HG02970 (cell line): ENCODE results near the gene ADAM33.

Source experiments
- ATAC-seq: cut with Tn5 transposase; IDR thresholded peaks from one replicate; pipeline ENCODE4 v1.9.1; 2021; ENCODE audit warnings: mild to moderate bottlenecking, moderate library complexity, moderate number of reproducible peaks; ENCODE audit not compliant: unreplicated experiment, low FRiP score

Gene ADAM33

DNA sequence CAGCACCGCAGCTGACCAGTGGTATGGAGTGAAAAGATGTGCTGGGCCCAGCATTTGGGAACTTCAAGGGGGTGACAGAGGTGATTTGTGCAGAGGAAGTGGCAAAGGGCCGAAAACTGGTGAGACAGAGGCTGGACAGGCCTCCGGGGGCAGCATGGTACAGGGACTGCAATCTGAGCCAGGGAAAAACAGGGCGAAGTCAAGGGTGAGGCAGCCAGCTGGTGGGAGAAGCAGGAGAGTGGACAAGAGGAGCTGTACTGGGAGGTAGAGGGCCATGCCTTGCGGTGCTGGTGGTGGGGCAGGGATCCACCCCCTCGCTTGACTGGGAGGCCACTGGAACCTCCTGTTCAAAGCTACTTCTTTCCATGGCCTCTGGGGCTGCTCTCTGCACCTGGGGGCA is 11.3 kb downstream of the ADAM33 start:
- ATAC-seq = no peak

GRCh38 chr20:3669710-3670367 is 12.0 kb downstream of the ADAM33 start:
- no peak for ATAC-seq

DNA sequence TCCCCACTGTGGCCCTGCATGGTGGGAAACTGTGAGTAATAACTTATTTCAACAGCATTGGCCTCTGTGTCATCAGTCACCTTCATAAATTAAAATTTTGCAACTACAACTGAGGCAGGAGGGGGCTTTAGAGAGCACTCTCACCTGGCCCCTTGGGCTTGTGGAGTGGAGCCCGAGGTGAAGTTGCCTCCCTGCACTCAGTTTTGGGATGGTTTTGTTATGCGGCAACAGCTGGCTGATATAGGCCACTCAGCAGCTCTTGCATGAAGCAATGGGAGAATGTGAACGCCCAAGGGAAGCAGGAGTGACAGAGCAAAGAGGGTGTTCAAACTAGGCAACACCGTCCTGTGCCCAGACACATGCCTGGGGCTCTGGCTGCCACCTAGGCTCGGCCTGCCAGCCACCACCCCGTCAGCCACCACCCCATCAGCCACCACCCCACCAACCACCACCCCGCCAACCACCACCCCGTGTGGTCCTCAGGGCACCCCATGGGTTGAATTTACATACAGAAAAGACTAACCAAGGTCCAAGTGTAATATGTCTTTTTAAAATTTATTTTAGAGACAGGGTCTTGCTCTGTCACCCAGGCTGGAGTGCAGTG is 14.3 kb downstream of the ADAM33 start:
- no peak for ATAC-seq

- no peak for ATAC-seq
These were observed 18.0 kb downstream of the ADAM33 start for GRCh38 chr20:3663858-3664257.

GRCh38 chr20:3663031-3663701 is 18.6 kb downstream of the ADAM33 start, which contains the start of gene GFRA4:
Gene GFRA4 (minus strand): TSS chr20:3663399. CDS start chr20:3663399, 0 bp downstream.
- no peak for ATAC-seq

- ATAC-seq = no peak
These were observed 19.8 kb downstream of the ADAM33 start for GRCh38 chr20:3661814-3662665.

DNA sequence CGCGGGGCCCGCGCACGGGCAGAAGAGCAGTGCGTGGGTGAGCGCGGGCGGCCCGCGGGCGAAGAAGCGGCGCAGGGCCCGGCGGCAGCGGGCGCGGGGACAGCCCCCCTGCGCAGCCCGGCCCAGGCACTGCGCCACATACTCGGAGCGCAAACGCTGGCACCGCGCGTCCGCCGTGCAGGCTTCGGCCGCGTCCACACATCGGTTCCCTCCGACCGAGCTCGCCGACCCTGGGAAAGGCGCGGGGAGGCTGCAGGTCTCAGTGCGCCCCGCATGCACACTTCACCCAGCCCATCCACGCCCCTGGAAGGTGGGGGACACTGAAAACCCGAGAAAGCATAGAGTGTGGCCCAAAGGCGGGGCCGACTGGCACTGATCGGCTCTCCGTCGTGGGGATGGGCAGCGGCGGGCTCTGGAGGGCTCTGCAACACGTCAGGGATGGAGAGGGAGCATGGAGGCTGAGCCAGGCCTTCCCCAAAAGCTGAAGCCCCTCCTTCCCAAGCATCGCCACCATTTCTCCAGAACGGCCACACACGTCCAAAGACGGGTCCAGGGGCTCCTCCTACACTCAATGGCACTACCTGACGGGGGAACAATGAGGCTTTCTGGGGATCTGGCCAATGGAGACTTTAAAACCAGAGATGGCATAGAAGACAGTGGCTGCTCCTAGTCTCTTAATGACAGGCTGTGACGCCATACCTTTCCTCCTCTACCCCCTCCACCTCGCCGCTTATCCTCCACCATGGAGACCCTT is 20.6 kb downstream of the ADAM33 start:
- ATAC-seq = no peak

DNA sequence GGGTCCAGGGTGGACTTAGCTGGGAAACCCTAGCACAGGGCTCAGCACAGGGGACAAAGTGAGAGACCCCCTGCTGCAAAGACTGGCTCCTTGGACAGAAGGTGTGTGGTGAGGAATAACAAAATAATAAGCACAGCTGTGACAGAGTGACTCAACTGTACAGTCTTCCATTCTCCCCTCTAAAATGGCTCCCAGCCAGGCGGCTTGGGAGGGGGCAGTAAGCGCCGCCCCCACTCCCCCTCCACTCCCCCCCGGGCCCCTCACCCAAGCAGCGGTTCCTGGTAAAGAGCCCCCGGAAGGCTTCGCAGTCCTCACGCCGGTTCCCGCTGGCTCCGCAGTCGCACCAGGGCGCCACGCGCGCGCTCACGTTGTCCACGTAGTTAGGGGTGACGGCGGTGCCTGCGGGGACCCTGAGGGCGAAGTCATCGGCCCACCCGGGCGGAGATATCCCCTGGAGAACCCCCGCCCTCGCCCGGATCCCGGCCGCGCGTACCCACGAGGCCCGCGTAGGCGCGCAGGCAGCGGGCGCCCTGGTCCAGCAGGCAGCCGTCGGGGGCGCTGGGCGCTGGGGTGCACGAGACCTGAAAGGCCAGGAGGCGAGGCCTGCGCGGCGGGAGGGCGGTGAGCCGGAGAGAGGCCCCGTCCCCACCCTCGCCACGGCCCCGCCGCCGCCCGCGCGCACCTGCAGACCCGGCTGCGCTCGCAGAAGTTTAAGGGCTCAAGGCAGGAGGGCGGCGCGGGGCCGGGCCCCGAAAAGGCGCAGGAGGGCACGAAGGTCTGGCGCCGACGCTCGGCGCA is 21.3 kb downstream of the ADAM33 start:
- no peak for ATAC-seq

DNA sequence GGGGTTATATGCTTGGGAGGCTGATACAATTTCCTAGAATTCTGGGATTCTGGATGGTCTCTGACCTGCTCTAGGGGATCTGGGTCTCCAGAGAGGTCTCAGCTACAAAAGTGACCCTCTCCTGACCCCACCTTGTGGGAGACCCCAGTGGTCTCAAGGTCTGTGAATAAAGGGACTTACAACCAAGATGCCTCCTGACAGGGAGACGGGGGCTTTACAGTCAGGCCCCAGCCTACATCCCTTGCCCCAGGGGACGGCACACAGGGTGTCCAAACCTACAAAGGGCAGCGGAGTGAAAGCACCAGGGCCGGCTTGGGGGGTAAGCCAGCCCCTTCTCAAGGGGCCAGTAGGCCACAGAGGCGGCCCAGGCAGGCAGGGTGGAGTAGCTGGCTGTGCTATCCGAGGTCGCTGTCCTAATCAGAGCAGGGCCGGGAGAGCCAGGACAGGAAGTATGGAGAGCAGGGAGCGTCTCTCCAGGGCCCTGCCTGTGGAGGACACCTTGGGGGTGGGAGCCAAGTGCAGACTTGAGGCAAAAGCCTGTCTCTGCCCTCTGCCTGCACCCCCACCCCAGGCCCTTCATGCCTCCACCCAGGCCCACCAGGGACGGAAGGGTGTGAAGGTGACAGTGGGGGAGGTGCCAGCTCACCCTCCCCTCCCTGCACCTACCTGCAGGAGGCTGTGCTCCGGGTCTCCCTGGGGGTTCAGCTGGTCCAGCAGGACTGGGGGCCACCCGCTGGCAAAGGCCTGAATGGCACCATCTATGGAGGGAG is 22.1 kb downstream of the ADAM33 start:
- ATAC-seq = no peak

- ATAC-seq = peak; percentile 56
These were observed 22.9 kb downstream of the ADAM33 start for GRCh38 chr20:3658716-3659491.

- ATAC-seq = no peak
These were observed 23.6 kb downstream of the ADAM33 start for GRCh38 chr20:3658019-3658715.

GRCh38 chr20:3655131-3655405 is 26.7 kb downstream of the ADAM33 start:
- no peak for ATAC-seq

DNA sequence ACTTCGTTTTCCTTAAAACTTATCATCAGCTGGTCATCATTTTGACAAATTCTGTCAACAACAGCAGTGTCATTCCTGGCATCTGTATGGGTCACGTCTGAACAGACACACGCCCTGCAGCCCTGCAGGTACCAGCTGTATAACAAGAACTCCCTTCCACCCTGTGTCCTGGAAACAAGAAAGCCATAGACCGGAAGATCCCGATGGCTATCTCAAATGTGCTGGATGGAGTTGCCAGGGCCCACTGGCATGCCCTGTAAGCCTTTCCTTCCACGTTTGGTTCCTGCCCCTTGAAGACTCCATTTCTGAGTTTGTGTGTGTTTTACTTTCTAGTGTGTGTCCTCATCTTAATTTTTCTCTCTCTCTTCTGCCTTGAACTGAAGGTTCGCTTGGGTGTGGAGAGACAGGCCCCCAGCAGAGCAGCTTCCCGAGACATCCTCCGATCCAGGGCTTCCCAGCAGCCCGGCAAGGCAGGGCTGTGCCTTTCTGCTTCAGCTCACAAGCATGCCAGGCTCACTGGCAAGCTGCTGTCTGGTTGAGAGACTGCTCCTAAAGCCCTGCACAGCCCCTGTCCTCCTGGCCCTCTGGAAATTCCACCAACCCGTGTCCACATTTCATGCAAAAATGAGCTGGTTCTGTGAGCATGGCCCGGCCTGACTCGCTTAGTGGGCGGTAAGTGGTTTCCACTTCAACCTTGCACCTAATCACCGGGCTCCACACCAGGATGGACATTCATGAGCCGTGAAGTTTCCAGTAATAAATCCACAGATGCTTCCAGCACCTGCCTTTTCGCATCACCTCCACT is 27.3 kb downstream of the ADAM33 start:
- ATAC-seq = no peak

DNA sequence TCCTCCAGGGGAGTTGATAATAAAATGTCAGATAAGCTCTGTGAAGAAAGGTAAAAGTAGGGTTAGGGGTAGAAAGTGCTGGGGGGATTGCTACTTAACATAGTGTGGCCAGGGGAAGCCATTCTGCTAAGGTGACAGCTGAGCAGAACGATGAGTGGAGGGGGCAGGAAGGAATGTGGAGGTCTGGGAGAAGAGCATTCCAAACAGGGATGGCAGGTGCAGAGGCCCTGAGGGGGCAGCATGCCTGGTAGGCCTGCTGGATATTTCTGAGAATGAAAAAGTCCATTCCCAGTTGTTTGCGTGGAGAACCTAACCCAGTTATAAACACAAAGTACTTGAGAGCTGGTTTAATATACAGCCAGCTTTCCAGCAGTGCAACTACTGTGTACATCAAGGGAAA is 27.9 kb downstream of the ADAM33 start:
- ATAC-seq = no peak

GRCh38 chr20:3652676-3653596 is 28.9 kb downstream of the ADAM33 start:
- ATAC-seq = no peak

GRCh38 chr20:3652221-3652620 is 29.6 kb downstream of the ADAM33 start:
- ATAC-seq = no peak
